ENCODE measurements around the gene ABTB1. TPM values are rescaled to one million over a fixed set of nuclear protein-coding genes. Genes with fewer than 3 reads are reported as not detected.

ABTB1 gene
- total RNA-seq (2014; rRNA removed; shearing (Covaris generic)): 6.6 and 16.8 TPM in 2 replicates
- polyA plus RNA-seq (2015; cell fraction: cytosol; rRNA removed): 28.9 and 31.7 TPM in 2 replicates
- 137 and 138 TPM in 2 replicates for polyA plus RNA-seq (2015; cell fraction: nucleus; rRNA removed)

DNA sequence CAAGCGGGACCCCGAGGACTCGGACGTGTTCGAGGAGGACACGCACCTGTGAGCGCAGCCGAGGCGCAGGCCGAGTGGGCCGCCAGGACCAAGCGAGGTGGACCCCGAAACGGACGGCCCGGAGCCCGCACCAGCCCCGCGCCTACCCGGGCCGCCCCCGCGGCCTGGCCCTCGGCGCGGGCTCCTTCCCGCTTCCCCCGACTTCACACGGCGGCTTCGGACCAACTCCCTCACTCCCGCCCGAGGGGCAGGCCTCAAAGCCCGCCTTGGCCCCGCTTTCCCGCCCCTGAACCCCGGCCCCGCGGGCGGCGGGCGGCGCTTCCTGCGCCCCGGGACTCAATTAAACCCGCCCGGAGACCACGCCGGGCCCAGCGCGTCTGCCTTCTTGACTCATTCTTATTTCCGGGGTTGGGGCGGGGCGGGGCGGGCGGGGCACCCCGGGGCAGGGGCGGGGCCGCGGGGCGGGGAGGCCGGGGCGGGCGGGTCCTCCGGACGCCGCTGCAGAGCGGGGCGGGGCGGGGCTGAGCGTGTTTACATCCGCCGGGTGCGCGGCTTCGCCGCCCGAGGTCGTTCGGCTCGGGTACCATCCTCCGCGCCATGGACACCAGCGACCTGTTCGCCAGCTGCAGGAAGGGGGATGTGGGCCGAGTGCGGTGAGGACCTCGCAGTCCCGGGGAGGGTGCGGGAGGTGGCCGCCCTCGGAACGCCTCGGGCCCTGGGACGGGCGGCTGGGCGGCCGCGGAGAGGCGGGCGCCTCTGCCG lies at the start of gene ABTB1:
TSS of gene ABTB1 (plus strand) at position 524 of the 762 bp plus-strand sequence. CDS start at position 598, 74 bp downstream.
- peak; percentile 80 for DNase-seq (ENCODE audit: low read depth)

DNA sequence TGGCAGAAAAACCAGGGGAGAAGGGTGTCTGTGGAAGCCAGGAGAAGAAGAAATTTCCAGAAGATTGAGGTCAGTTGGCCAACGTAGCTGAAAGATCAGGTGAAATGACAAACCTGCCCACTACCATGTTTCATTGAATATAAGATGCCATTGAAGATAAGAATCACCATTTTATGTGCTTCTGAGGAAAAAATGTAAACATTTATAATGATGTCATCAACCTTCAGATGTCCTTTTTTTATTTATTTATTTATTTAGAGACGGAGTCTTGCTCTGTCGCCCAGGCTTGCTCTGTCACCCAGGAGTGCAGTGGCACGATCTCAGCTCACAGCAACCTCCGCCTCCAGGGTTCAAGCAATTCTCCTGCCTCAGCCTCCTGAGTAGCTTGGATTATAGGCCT lies 48.7 kb upstream of the ABTB1 start:
- no peak for DNase-seq (ENCODE audit: low read depth)

DNA sequence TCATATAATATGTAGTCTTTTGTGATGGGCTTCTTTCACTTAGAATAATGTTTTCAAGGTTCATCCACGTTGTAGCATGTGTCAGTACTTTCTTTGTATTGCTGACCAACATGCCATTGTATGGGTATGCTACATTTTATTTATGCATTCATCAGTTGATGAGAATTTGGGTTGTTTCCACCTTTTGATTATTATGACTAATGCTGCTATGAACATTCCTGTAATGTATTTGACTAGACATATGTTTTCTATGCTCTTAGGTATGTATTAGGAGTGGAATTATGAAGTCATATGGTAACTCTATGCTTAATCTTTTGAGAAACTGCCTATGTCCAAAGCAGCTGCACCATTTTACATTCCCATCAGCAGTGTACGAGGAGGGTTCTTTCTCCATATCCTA lies 46.9 kb upstream of the ABTB1 start:
- DNase-seq (ENCODE audit: low read depth): no peak

DNA sequence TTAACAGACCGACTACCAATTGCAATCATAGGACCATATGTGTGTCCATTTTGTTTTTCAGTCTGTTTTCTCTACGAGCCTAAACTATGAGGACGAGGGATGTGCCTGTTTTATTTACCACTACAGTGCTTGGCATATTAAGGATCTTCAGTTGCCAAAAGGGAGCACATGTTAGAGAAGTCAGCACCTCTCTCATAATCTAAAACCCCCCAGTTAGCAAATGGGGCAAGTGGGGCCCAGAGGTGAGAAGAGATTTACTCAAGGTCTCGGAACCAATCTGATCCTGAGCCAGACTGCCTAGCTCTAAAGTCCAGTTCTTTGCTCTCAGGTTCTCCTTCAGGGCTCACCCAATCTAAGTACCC lies 44.3 kb upstream of the ABTB1 start:
- no peak for DNase-seq (ENCODE audit: low read depth)

DNA sequence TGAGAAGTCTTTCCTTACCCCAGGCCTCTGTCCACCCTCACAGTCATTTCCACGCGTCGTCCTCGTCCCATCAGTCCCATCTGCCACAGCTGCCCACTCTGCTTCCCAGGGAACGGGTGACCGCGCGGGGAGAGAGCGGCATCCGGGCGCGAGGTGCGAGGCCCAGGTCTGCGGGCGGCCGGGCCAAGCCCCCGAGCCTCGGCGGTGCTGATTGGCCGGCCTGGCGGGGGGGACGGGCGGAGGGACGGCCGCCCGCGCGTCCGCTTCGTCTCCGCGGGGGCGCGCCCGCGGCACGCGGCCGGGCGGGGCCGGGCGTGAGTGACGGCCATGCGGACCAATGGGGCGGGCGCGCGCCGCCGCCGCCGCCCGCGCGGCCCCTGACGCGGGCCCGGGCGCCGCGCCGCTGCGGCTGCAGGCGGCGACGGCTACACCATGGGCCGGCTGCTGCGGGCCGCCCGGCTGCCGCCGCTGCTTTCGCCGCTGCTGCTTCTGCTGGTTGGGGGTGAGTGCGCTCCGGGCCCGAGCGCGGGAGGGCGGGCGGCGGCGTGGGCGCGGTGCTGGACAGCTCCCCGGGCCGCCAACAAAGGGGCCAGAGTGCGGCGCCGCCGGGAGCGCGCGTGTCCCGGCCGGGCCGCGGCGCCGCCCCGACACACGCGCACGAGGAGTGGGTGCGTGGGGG lies 43.8 kb upstream of the ABTB1 start, which contains the start of gene PODXL2:
TSS of gene PODXL2 (plus strand) at position 398 of the 679 bp plus-strand sequence. CDS start at position 433, 35 bp downstream.
- peak; percentile 44 for DNase-seq (ENCODE audit: low read depth)

DNA sequence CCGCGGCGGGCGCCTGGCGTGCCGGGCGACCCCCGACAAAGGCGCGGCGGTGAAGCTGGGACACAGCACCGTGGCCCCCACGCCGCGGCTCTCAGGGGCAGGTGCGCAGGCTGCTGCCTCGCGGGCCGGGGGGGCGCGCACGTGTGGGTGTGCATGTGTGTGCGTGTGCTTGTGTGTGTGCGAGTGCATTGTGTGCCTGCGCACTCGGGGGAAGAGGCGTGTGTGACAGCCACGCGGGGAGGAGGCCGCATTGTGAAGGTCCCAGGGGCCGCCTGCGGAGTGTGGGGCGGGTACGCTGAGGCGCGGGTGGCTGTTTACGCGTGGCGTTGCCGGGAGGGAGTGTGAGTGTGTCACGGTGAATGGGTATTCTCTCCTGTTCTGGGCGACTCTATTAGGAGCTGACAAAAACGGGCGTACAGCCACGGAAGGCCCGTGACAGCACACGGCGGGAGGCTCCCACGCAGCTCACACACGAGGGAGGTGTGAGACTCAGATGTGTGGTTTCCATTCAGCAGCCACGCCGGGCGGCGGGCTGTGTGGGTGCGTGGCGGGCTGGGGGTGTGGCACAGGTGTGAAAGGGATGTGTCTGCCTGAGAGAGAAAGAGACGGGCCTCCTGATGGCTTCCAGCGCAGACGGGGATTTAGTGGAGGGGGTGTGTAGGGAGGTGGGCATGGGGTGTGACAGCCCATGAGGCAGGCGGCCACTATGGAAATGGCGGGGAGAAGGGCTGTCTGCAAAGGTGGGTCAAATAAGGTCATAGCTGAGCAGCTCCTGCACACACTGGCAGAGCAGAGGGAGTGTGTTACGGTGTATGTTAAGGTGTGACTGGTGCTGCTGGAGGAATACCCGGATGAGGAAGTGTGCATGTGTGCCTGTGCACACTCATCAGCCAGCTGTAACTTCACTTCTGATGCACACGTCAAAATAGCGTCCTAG lies 43.0 kb upstream of the ABTB1 start:
- DNase-seq (ENCODE audit: low read depth): no peak

DNA sequence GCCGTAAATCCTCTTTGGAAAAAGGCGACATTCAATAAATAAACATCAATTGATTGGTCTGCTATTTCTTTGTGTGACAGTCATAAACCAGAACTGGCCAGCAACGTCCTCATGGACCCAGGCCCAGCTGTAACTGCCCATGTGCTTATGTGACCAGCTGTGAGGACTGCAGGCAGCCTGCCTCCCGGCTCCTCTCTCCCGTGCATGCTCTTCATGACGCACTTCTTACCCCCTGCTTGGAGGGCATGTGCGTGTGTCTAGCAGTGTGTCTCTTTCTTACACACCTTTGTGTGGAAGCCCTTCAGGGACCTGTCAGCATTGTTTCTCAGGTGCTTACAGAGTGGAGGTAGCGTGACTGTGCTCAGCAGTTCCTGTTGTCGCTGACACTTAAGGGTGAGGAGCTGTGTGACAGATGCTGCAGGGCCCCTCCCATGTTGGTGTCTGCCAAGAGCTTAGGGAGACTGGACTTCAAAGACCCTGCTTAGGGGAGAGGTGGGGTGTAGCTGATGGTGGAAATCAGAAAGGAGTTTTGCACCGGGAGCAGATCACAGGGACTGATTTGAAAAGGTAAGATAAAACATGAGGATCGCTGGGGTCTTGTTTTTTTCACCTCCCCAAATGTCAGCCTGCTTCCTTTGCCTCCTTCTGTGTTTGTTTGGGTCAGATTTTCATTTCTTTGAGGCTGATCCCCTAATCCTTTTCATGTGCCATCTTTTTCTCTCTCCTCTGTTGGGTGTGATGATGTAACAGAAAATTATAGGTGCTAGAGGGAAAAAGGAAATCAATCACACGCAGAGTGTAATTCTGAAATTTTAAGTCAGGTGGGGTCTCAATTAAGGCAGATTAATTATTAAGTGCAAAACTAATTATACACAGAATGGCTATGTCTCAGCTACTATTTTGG lies 41.7 kb upstream of the ABTB1 start:
- DNase-seq (ENCODE audit: low read depth): no peak

DNA sequence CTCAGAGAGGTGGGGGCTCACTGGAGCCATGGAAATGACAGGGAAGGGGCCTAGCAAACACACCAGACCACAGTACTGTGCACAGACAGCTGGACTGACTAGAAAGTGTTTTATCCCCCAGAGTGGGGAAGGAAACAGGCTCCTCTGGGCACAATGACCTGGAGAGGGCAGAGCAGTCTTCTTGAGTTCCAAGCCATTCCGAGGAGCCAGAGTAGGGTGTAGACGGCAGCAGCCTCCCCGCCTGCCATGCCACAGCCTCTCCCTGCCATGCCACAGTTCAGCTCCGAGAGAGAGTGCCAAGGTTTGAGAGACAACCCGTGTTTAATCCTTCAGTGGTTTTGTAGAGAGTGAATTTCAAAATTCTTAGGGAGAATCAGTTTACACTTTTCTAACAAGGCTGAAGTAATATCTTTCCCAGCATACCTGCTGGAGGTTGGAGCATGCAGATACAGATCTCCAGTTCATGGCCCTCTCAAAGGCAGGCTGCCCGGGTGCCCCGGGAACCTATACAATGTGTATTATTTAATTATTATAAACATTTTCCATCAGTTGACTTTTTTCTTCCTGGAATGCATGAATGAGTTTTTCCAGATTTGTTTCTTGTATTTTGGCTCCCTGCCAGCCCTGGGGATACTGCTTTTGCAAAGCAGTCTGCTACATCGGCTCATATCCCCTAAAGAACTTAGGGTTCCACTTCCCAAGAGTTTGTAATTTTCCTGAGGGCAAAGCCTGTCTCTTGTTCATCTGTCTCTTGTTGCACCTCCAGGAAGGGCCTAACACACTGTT lies 40.5 kb upstream of the ABTB1 start:
- no peak for DNase-seq (ENCODE audit: low read depth)

DNA sequence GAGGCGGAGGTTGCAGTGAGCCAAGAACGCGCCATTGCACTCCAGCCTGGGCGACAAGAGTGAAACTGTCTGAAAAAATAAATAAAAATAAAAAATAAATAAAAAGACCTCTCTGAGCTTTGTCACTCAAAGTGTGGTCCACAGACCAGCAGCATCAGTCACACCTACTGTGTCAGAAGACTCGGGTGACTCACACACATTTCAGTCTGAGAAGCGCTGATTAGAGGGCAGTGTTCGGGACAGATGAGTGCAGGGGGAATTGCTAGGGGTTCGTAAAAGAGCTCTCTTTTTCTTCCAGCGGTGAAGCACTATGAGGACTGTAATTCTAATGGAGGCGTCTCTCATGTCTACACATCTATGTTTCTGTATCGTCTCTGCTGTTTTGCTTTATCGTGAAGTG lies 38.1 kb upstream of the ABTB1 start:
- DNase-seq (ENCODE audit: low read depth): no peak

DNA sequence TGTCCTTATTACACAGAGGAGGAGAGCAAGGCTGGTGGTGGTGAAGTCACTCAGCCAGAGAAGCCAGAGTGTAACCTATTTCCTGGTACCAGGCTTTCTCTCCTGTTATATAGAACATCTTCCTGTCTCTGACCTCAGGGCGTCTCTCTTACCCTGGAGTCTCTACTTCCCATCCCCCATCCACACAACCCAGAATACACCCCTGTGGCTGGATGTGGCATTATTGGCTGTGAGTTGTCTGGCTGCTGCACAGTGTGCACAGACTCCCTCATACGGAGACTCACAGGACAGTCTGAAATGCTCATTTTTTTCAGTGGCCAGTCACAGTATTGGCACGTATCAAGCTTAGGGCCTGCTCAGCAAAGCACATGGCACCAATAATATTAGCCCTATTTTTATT lies 35.2 kb upstream of the ABTB1 start:
- DNase-seq (ENCODE audit: low read depth): peak; percentile 71

DNA sequence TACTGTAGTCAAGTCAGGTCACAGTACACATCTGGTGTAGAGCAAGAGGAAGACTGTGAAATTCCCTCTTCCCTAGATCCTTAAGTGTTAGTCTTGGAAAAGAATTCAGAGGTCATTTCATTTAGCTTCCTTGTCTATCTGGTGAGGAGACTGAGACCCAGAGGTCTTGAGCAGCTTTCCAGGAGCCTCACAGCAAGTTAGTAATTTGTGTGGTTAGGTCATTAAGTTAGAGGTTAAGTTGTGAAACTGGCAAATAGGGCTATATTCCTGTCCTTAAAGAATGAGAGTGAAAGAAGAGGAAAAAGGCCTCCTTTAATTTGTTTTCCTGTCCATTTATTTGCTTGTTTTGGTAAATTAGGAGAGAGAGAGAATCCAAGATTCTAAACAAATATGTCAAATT lies 34.8 kb upstream of the ABTB1 start:
- no peak for DNase-seq (ENCODE audit: low read depth)

DNA sequence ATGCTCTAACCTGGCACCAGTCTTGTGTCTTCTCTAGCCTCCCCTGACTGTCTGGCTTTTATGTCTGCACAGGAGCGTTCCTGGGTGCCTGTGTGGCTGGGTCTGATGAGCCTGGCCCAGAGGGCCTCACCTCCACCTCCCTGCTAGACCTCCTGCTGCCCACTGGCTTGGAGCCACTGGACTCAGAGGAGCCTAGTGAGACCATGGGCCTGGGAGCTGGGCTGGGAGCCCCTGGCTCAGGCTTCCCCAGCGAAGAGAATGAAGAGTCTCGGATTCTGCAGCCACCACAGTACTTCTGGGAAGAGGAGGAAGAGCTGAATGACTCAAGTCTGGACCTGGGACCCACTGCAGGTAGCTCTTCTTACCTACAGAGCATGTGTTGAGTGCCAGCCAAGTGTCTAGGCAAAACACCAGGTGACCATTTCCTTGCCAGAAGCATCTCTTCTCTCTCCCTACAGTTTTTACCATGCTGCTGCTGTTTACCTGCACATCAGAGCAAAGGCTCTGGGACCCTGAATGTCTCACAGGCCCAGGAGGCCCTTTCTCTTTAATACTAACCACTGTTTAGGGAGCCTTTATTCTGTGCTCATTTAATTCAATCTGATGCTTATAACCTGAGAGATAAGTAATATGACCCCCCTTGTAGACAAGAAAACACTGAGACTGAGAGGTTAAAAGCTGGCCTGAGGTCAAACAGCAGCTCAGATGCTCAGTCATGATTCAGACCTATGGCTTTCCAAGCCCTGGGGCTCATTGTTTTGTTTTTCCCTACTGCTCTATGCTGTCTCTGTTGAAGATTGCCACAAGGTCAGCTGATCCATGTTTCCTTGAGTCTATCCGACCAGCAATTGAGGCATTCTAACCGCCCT lies 33.3 kb upstream of the ABTB1 start:
- peak; percentile 65 for DNase-seq (ENCODE audit: low read depth)

DNA sequence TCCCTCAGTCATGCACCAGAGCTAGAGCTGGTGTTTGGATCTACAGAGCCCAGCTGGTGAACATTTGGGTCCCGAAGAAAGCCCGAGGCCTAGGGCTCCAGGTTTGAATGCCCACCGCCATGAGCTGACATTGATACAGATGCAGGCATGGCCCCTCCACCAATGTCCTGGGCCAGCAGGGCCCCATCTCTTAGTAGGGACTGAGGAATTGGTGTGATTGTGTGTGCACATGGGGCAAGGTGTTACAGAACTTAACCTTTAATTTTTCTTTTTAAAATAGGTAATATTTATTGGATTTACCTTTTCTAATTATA lies 32.8 kb upstream of the ABTB1 start:
- no peak for DNase-seq (ENCODE audit: low read depth)

DNA sequence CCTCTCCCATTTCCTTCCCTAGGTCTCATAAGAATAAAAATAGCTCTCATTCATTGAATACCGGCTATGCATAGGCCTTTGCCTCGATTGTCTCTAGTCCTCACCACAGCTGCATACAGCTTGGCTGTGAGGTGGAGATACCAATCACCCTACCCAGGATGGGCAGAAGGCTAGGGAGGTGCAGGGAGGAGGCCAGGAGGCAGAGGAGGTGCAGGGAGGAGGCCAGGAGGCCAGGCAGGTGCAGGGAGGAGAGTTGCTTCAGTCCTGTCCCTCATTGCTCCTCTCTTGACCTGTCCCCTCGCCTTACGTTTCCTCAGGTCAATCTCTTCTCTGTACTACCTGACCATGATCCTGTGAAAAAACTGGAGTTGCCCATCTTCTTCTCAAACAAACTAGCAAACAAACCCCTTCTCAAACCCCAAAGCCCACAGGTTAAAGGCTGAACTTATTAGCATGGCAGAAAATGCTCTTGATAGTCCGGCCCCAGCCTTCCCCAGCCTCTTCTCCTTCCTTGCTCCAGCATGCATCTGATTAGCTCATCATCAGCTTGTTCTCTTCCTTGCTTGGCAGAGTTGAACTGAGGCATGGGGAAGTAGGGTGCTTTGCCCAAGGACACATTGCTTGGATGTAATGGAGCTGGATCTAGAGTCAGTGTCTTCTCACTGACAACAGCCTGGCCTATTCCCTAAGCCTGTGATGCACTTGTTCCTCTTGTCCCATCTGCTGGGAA lies 27.9 kb upstream of the ABTB1 start:
- no peak for DNase-seq (ENCODE audit: low read depth)

DNA sequence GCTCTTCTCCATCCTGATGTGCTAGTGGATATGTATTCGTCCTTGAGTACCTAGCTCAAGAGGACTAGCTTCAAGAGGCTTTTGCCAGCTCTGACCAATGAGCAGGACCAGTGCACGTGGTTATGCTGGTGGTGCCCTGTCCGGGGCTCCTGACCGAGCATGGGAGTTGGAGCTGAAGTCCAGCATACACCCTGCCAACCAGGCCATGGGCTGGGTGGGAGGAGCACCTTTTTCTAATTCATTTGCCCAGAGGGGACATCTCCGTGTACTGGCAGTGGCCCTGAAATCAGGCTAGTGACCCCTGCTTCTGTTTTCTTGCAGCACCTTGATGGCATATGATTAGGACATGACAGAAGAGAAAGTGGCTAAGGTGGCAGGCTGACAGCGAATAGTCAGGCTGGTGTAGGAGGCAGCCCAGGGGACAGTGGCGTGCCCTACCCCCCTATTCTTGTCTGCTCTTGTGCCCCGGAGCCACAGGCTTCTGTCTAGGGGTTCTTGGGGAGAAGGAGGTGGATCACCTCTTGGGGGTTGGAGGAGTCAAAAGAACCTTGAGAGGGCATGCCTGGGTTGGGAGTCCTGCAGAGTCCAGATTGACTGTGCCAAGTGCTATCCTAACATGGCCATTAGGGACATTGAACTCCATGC lies 27.3 kb upstream of the ABTB1 start:
- no peak for DNase-seq (ENCODE audit: low read depth)

DNA sequence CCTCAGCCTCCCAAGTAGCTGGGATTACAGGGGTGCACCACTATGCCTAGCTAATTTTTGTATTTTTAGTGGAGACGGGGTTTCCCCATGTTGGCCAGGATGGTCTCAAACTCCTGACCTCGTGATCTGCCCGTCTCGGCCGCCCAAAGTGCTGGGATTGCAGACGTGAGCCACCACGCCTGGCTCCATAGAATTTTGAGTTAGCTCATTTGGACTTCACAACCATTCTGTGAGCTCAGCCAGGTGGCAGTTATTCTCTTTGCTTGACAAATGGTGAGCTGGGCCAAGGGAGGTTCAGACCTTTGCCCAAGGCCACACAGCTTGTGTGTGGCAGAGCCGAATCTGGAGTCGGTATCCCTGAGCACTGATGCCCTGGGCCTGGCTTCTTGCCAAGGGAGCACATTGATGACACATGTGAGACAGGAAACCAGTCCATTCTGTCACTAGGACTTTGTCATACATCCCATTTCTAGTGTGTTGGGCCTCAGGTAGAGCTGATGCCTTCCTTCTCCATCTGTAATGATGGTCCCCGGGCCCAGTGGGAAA lies 26.2 kb upstream of the ABTB1 start:
- DNase-seq (ENCODE audit: low read depth): no peak

DNA sequence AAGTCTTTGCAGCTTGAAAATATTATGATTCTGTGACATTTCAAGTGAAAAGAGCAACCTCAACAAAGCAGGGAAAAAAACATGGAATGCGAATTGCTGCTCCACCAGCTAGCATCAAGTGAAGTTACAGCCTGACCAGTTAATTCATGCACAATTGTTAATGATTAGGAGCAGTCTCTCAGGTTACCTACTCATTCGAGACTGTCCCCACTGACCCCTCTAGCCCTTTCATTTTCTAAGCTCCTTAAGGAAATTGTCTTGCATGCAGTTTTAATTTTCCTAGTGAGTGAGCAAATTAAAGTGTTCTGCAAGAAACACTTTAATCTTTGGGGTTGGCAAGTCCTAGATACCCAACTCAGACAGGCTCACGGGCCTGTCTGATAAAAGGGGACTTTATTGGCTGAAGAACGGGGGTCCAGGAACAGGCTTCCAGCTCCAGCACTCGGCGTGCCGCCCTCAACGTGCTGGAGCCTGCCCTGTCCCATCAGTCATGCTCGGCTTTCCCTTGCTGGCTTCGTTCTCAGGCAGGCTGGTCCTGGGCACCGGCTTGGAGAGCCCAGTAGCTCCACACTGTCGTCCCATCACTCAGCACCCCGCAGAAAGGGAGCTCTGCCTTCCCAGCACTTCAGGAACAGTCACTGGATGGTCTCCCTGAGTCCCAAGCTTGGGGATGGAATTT lies 25.4 kb upstream of the ABTB1 start:
- no peak for DNase-seq (ENCODE audit: low read depth)
